IMR-90 (cell line): ENCODE data around the gene CDC26. TPM values are rescaled to one million over a fixed set of nuclear protein-coding genes. Genes with fewer than 3 reads are reported as not detected.
A peak's percentile ranks its signal among the peaks of the same experiment; 100 is the strongest.

Source experiments
- ATAC-seq: fragments of 200-7000 bp; cut with Tn5 transposase; 2 replicates; pipeline ENCODE4 v1.9.1; 2020; ENCODE audit warnings: low read depth, mild to moderate bottlenecking, moderate library complexity
- BruUV-seq: library from RNA; stranded (reverse); fragments of 400-500 nt; replicated peaks from 2 replicates; lab custom pipeline; 2021; lab: Mats Ljungman, UMichigan
- CTCF ChIA-PET: fragments of 300-600 bp; formaldehyde crosslinking; extraction: SDS; loops from one replicate; lab custom pipeline; 2021; ENCODE audit warnings: antibody characterized with exemption; lab: Yijun Ruan, JAX
- POLR2A ChIA-PET: fragments of 300-600 bp; sonication (Branson Sonifier 250); formaldehyde crosslinking; loops from one replicate; lab custom pipeline; 2022; ENCODE audit warnings: antibody characterized with exemption; ENCODE audit not compliant: unreplicated experiment; lab: Charles Lee
- DNase-seq: peaks from one replicate; pipeline ENCODE4 v3.0.0; 2013
- H2AFZ ChIP-seq: replicated peaks from 2 replicates; pipeline ENCODE3; 2013; ENCODE audit warnings: low read length, mild to moderate bottlenecking; ENCODE audit not compliant: poor library complexity
- H2AK5ac ChIP-seq: 2 replicates; pipeline ENCODE4 v1.6.1; 2013; ENCODE audit warnings: low read depth, low read length, inconsistent platforms
- H2AK9ac ChIP-seq: replicated peaks from 2 replicates; pipeline ENCODE3; 2013; ENCODE audit warnings: mild to moderate bottlenecking, low read depth, low read length, moderate library complexity; ENCODE audit not compliant: poor library complexity
- H2BK120ac ChIP-seq: 2 replicates; pipeline ENCODE4 v1.6.1; 2013; ENCODE audit warnings: low read depth, low read length, inconsistent platforms
- H2BK15ac ChIP-seq: 3 replicates; pipeline ENCODE4 v1.6.1; 2013; ENCODE audit warnings: low read depth, low read length, inconsistent platforms
- H2BK20ac ChIP-seq: 2 replicates; pipeline ENCODE4 v1.6.1; 2013; ENCODE audit warnings: low read depth, mild to moderate bottlenecking, inconsistent platforms, low read length, moderate library complexity
- H2BK5ac ChIP-seq: 2 replicates; pipeline ENCODE4 v1.6.1; 2013; ENCODE audit warnings: mild to moderate bottlenecking, low read depth, low read length, inconsistent platforms; ENCODE audit not compliant: poor library complexity, severe bottlenecking
- H3K14ac ChIP-seq: replicated peaks from 2 replicates; pipeline ENCODE4 v1.6.1; 2013; ENCODE audit warnings: low read depth, low read length, inconsistent platforms
- H3K18ac ChIP-seq: 2 replicates; pipeline ENCODE4 v1.6.1; 2013; ENCODE audit warnings: low read depth, low read length, control low read depth
- H3K23ac ChIP-seq: 2 replicates; pipeline ENCODE4 v1.6.1; 2013; ENCODE audit warnings: low read depth, low read length, inconsistent platforms
- H3K27ac ChIP-seq: 2 replicates; pipeline ENCODE4 v1.5.1; 2013; ENCODE audit warnings: mild to moderate bottlenecking, control low read depth, low read length; ENCODE audit not compliant: insufficient read depth
- H3K27me3 ChIP-seq: 2 replicates; pipeline ENCODE4 v1.6.1; 2013; ENCODE audit warnings: low read length; ENCODE audit not compliant: control insufficient read depth, insufficient read depth
- H3K36me3 ChIP-seq: 2 replicates; pipeline ENCODE4 v1.6.1; 2013; ENCODE audit warnings: low read length, mixed read lengths; ENCODE audit not compliant: control insufficient read depth, insufficient read depth
- H3K4ac ChIP-seq: 2 replicates; pipeline ENCODE4 v1.6.1; 2013; ENCODE audit warnings: low read depth, low read length, inconsistent platforms
- H3K4me1 ChIP-seq: 2 replicates; pipeline ENCODE4 v1.6.1; 2013; ENCODE audit warnings: low read length, mixed read lengths; ENCODE audit not compliant: control insufficient read depth, insufficient read depth
- H3K4me2 ChIP-seq: 2 replicates; pipeline ENCODE4 v1.6.1; 2013; ENCODE audit warnings: low read depth, mild to moderate bottlenecking, control low read depth, low read length, moderate library complexity
- H3K4me3 ChIP-seq: 2 replicates; pipeline ENCODE4 v1.5.1; 2013; ENCODE audit warnings: low read depth, mild to moderate bottlenecking, control low read depth, low read length, moderate library complexity; ENCODE audit not compliant: insufficient read depth
- H3K56ac ChIP-seq: 2 replicates; pipeline ENCODE4 v1.6.1; 2013; ENCODE audit warnings: low read length, inconsistent platforms; ENCODE audit not compliant: insufficient read depth; ENCODE audit errors: extremely low read depth
- H3K79me1 ChIP-seq, 2 experiments: 2 replicates each; pipeline ENCODE4 v1.6.1; 2013; ENCODE audit warnings: low read length in 2 of 2, inconsistent platforms in 1 of 2, low read depth in 1 of 2
- H3K9ac ChIP-seq: 2 replicates; pipeline ENCODE4 v1.6.1; 2013; ENCODE audit warnings: low read depth, low read length, control low read depth
- H3K9me1 ChIP-seq: 2 replicates; pipeline ENCODE4 v1.6.1; 2013; ENCODE audit warnings: low read length, inconsistent platforms; ENCODE audit not compliant: insufficient read depth
- H3K9me3 ChIP-seq: 2 replicates; pipeline ENCODE4 v1.6.1; 2013; ENCODE audit warnings: low read length; ENCODE audit not compliant: control insufficient read depth, insufficient read depth
- H4K20me1 ChIP-seq: 2 replicates; pipeline ENCODE4 v1.6.1; 2013; ENCODE audit warnings: low read length, inconsistent platforms; ENCODE audit not compliant: insufficient read depth
- H4K5ac ChIP-seq: 2 replicates; pipeline ENCODE4 v1.6.1; 2013; ENCODE audit warnings: mild to moderate bottlenecking, low read depth, low read length, control low read depth
- H4K8ac ChIP-seq, 2 experiments: 2 replicates each; pipeline ENCODE4 v1.6.1; 2013; ENCODE audit warnings: low read depth in 2 of 2, low read length in 2 of 2, control low read depth in 1 of 2, inconsistent platforms in 1 of 2
- H4K91ac ChIP-seq: 2 replicates; pipeline ENCODE4 v1.6.1; 2013; ENCODE audit warnings: low read depth, low read length, inconsistent platforms; ENCODE audit not compliant: insufficient read depth
- CEBPB ChIP-seq: IDR thresholded peaks from 2 replicates; pipeline ENCODE4 v1.6.1; 2012; ENCODE audit warnings: low read depth, low read length, improper control_type of control experiment
- CTCF ChIP-seq: conservative IDR thresholded peaks from 2 replicates; pipeline ENCODE4 v1.5.1; 2012; ENCODE audit warnings: mild to moderate bottlenecking, low read depth, low read length, improper control_type of control experiment
- USF2 ChIP-seq: fragments of 150-350 bp; IDR thresholded peaks from 2 replicates; pipeline ENCODE4 v1.6.1; 2017; ENCODE audit warnings: mild to moderate bottlenecking, antibody characterized with exemption, low read length, low read depth
- WGBS, 2 experiments: methylation state at CpG; one replicate each; pipeline versions ENCODE4 v1.1.5 to v1.1.7; 2013; ENCODE audit warnings: missing lambda C conversion rate in 2 of 2; ENCODE audit not compliant: insufficient read length in 1 of 2; ENCODE audit errors: extremely low coverage in 2 of 2; 5-methylcytosine and 5-hydroxymethylcytosine counted together
- dilution Hi-C: fragments of 300-500 bp; cut with HindIII; formaldehyde crosslinking; loops from one replicate; pipeline ENCODE4 v1.14.3; 2018; ENCODE audit warnings: low sequenced_read_pairs; ENCODE audit not compliant: unreplicated experiment
- in situ Hi-C: fragments of 300-500 bp; cut with MboI; formaldehyde crosslinking; loops from 3 replicates; pipeline ENCODE4 v1.14.3; 2019; ENCODE audit warnings: low sequenced_read_pairs, inconsistent platforms, mixed read lengths
- intact Hi-C: fragments of 100-400 bp; cut with micrococcal nuclease; formaldehyde crosslinking; loops from 2 replicates; pipeline ENCODE4 v1.10.0; 2022
- polyA plus RNA-seq, 3 experiments: library from polyadenylated mRNA; depleted of rRNA; stranded (reverse); fragments of >200 nt; gene quantifications; 2 replicates each; pipeline ENCODE4 v1.2.3, GENCODE V29; 2012; ENCODE audit warnings: low replicate concordance in 1 of 3
- total RNA-seq: library from RNA; depleted of rRNA; stranded (reverse); fragments of >200 nt; gene quantifications from 2 replicates; pipeline ENCODE4 v1.2.3, GENCODE V29; 2012

The CDC26 gene
- total and polyA plus RNA-seq, 2 of the 4 experiments (the other 2 are of a cell fraction) = 16.5 to 32.7 TPM

GRCh38 chr9:113317777-113318176, 42.4 kb upstream of the CDC26 start:
- no peak for DNase-seq
- in situ Hi-C loops (no loop called here), intact Hi-C loops (no loop called here), dilution Hi-C loops (no loop called here)
- Histone ChIP-seq H2BK120ac (no peak overlapping the region), H3K36me3 (no peaks in the 10 kb centered on the region), H3K79me1 (no peaks in the 10 kb centered on the region), H3K14ac (no peak overlapping the region), H3K4me1 (no peaks in the 10 kb centered on the region), H3K27me3 (peaks cover 16% of the 10 kb centered on the region), H3K56ac (no peak overlapping the region), H3K9me1 (no peaks in the 10 kb centered on the region), H3K18ac (no peak overlapping the region), H4K8ac (no peak overlapping the region), H3K4ac (no peak overlapping the region), H3K23ac (no peak overlapping the region), H2AFZ (no peak overlapping the region), H3K9me3 (peaks cover 2% of the 10 kb centered on the region; the same call in 1 of the 2 replicates), H4K91ac (no peak overlapping the region), H2BK15ac (no peak overlapping the region), H3K4me3 (no peak overlapping the region), H2BK5ac (no peak overlapping the region), H4K20me1 (no peaks in the 10 kb centered on the region), H2BK20ac (no peak overlapping the region), H3K4me2 (no peak overlapping the region), H4K5ac (no peak overlapping the region), H3K27ac (no peak overlapping the region), H3K9ac (no peak overlapping the region), H2AK5ac (no peak overlapping the region), H2AK9ac (no peak overlapping the region)
- TF ChIP-seq CTCF (peak; percentile 21; the same call in 1 of the 2 replicates), CEBPB (no peak), USF2 (no peak)
- ChIA-PET POLR2A (no interaction called here), CTCF (interaction anchor here (0.6 kb wide), 1 partner anchor 303 kb away, joined by 3 read pairs; no protein-coding TSS in a partner anchor)
- no CpG with 5 or more reads among the region's 2 CpGs for WGBS, 2 experiments
- no TSS peak for BruUV-seq
- ATAC-seq = peak; percentile 46; the same call in 1 of the 2 replicates
